ENCODE measurements around the gene SLC39A5.
"Not testable (repeated sequence)": the region's sequence is repeated elsewhere in the genome, so short reads cannot be mapped to it uniquely, and the experiment has no call there.

The SLC39A5 gene

DNA sequence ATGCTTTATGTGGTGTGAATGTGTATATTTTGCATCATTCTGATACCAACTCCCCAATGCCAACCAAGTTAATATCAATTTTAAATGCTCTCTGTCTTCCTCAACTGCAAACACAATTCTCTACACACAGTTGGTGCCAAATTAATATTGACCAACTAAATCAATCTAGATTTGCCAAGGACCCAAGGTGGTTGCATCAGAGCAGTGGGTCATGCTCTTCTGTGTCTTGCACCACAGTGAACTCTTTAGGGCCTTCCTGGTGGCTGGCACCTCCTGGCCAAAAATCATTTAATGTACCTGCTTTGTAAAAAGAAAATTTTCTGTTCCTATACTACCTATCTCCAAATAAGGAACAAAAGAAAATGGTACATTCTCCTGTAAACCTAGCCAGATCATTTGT is 51.0 kb downstream of the SLC39A5 start:
- no peak for DNase-seq (ENCODE audit: low read depth)

DNA sequence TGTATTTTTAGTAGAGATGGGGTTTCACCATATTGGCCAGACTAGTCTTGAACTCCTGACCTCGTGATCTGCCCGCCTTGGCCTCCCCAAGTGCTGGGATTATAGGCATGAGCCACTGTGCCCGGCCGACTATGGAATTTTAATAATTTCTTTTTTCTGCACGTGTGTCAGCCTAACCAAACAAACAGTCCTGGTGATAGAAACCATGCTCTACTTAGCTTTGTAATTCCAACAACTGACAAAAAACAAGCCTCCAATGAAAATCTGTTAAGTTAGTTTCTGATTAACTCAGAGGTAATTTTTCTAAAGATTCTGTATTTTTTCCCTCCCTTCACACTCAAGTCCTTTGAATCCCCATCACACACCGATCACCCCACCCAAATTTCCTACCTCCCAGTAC is 52.2 kb downstream of the SLC39A5 start:
- DNase-seq (ENCODE audit: low read depth): no peak

DNA sequence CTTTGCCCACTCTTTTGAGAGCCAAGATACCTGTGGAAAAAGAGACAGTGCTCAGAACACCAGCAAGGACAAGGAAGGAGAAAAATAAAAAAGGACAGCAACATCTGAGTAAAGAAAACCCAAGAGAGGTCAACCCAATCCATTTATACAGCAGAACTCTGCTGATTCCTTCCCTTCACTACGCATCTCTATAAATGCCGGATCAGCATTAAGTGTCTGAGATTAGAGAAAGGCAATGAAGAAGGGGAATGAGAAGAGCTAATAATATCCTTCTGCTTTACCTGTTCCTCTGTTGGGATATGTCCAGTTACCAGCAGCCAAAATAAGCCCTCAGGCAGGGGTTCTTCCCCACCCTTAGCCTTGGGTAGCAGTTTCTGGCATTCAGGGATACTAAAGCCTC is 52.7 kb downstream of the SLC39A5 start:
- DNase-seq (ENCODE audit: low read depth): no peak

DNA sequence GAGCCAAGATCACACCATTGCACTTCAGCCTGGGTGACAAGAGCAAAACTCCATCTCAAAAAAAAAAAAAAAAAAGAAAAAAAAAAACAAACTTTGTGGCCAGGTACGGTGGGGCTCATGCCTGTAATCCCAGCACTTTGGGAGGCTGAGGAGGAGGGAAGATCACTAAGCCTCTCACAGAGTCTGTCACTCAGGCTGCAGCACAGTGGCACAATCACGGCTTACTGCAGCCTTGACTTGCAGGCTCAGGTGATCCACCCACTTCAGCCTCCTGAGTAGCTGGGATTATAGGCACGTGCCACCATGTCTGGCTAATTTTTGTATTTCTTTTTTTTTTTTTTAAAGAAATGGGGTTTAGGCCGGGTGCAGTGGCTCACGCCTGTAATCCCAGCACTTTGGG is 54.4 kb downstream of the SLC39A5 start:
- not testable (repeated sequence) for DNase-seq (ENCODE audit: low read depth)

DNA sequence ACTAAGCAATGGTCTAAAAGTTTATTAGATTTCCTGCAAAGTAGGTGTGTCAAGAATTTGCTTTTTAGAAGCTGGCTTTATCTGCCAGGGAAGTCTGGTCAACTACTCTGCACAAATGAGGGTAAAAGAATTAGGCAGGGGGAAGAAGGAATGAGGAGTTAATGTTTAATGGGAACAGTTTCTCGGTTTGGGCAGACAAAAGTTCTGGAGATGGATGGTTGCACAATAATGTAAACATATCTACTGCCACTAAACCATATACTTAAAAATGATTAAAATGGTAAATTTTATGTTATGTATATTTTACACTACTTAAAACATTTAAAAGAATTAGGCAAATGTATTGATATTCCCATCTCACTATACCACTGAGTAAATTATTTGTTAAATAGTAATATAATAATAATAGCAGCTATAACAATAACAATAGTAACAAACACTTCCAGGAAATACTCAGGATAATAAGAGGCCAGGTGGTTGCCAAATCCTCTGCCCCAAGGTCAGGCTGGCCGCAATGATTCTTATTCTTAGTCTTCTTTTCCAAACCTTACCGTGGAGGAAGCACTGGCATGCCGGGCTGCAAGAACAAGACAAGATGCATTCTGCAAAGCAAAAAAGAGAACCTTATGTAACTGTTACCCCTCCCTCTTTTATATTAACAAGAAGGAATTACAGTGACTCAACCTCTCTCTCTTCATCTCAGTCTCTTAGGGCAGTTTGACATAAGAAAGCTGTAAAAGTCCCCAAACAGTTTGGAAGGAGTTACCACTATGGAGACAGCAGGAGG is 56.4 kb downstream of the SLC39A5 start:
- no peak for DNase-seq (ENCODE audit: low read depth)
